ENCODE data around the gene TNRC6A. TPM values are rescaled to one million over a fixed set of nuclear protein-coding genes. Genes with fewer than 3 reads are reported as not detected.

TNRC6A gene
- total RNA-seq, 2 experiments from 2014 or later = 38.1 to 60.3 TPM

DNA sequence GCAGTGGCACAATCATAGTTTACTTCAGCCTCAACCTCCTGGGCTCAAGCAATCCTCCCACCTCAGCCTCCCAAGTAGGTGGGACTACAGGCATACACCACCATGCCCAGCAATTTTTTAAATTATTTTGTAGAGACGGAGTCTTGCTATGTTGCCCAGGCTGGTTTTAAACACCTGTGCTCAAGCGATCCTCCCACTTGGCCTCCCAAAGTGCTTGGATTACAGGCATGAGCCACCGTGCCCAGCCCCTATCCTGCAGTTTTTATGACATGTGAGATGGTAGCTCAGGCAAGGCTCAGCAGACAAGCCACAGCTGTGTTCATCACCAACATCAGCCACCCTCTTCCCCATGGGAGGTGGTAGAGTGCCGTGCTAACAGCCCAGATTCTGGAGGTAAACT, 46.2 kb upstream of the TNRC6A start:
- Histone ChIP-seq H2AFZ (ENCODE audit: low read length) (no peak overlapping the region), H3K4me1 (ENCODE audit: insufficient read depth, low read length, poor library complexity, severe bottlenecking) (no peaks in the 10 kb centered on the region), H3K36me3 (ENCODE audit: insufficient read depth, low read length) (no peaks in the 10 kb centered on the region), H3K4me2 (ENCODE audit: low read length) (no peak overlapping the region), H3K79me2 (ENCODE audit: insufficient read depth, low read depth, low read length) (no peaks in the 10 kb centered on the region), H3K4me3 (ENCODE audit: low read depth, low read length, poor library complexity, severe bottlenecking) (no peak overlapping the region), H3K9me2 (ENCODE audit: insufficient read depth, low read length) (no peaks in the 10 kb centered on the region), H4K20me1 (ENCODE audit: insufficient read depth, low read length) (no peaks in the 10 kb centered on the region), H3K9me3 (ENCODE audit: low read length) (no peaks in the 10 kb centered on the region), H3K27ac (ENCODE audit: low read depth, low read length, poor library complexity, severe bottlenecking) (no peak overlapping the region)
- CTCF ChIA-PET (ENCODE audit: unreplicated experiment) = no interaction called here
- no TSS peak for BruUV-seq (replicated peaks)
- intact Hi-C loops (cut with micrococcal nuclease; ENCODE audit: unreplicated experiment) = no loop called here
- TF ChIP-seq, protein P1, sequence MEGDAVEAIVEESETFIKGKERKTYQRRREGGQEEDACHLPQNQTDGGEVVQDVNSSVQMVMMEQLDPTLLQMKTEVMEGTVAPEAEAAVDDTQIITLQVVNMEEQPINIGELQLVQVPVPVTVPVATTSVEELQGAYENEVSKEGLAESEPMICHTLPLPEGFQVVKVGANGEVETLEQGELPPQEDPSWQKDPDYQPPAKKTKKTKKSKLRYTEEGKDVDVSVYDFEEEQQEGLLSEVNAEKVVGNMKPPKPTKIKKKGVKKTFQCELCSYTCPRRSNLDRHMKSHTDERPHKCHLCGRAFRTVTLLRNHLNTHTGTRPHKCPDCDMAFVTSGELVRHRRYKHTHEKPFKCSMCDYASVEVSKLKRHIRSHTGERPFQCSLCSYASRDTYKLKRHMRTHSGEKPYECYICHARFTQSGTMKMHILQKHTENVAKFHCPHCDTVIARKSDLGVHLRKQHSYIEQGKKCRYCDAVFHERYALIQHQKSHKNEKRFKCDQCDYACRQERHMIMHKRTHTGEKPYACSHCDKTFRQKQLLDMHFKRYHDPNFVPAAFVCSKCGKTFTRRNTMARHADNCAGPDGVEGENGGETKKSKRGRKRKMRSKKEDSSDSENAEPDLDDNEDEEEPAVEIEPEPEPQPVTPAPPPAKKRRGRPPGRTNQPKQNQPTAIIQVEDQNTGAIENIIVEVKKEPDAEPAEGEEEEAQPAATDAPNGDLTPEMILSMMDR (conservative IDR thresholded peaks at IDR 0.05; ENCODE audit: low read length) = no peak
- no peak for TF ChIP-seq EZH2phosphoT487 (IDR thresholded peaks at IDR 0.05; ENCODE audit: borderline replicate concordance, low read depth, low read length)
- no peak for DNase-seq (ENCODE audit: low spot score)
- POLR2A ChIA-PET = no interaction called here

DNA sequence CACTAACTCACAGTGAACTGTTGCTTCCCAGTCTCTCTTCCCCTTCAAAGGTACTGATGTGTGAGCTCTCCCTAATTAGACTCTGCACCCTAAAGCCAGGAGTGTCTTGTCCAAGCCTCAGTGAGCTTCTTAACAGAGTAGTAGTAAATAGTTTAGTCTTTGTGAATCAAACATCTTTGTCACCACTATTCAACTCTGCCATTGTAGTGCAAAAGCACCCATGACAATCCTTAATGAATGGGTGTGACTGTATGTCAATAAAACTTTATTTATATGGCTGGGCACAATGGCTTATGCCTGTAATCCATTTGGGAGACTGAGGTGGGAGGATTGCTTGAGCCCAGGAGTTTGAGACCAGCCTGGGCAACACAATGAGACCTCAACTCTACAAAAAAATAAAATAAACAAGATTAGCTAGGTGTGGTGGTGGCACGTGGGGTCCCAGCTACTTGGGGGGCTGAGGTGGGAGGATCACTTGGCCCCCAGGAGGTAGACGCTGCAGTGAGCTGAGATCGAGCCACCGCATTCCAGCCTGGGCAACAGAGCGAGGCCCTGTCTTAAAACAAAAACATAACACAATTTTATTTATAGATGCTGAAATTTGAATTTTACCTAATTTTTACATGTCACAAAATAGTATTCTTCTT, 45.5 kb upstream of the TNRC6A start:
- H3K4me1 ChIP-seq (ENCODE audit: insufficient read depth, low read length, poor library complexity, severe bottlenecking) = no peaks in the 10 kb centered on the region
- no peaks in the 10 kb centered on the region for H4K20me1 ChIP-seq (ENCODE audit: insufficient read depth, low read length)
- no peak overlapping the region for H2AFZ ChIP-seq (ENCODE audit: low read length)
- ChIA-PET CTCF (ENCODE audit: unreplicated experiment) (no interaction called here), POLR2A (no interaction called here)
- no peaks in the 10 kb centered on the region for H3K79me2 ChIP-seq (ENCODE audit: insufficient read depth, low read depth, low read length)
- no peak overlapping the region for H3K4me2 ChIP-seq (ENCODE audit: low read length)
- no peaks in the 10 kb centered on the region for H3K9me3 ChIP-seq (ENCODE audit: low read length)
- TF ChIP-seq, protein P1 (conservative IDR thresholded peaks at IDR 0.05; ENCODE audit: low read length) = no peak
- no peak for TF ChIP-seq EZH2phosphoT487 (IDR thresholded peaks at IDR 0.05; ENCODE audit: borderline replicate concordance, low read depth, low read length)
- no TSS peak for BruUV-seq (replicated peaks)
- H3K27ac ChIP-seq (ENCODE audit: low read depth, low read length, poor library complexity, severe bottlenecking) = no peak overlapping the region
- DNase-seq (ENCODE audit: low spot score) = no peak
- no peaks in the 10 kb centered on the region for H3K36me3 ChIP-seq (ENCODE audit: insufficient read depth, low read length)
- H3K9me2 ChIP-seq (ENCODE audit: insufficient read depth, low read length) = no peaks in the 10 kb centered on the region
- no peak overlapping the region for H3K4me3 ChIP-seq (ENCODE audit: low read depth, low read length, poor library complexity, severe bottlenecking)
- intact Hi-C loops (cut with micrococcal nuclease; ENCODE audit: unreplicated experiment) = no loop called here

DNA sequence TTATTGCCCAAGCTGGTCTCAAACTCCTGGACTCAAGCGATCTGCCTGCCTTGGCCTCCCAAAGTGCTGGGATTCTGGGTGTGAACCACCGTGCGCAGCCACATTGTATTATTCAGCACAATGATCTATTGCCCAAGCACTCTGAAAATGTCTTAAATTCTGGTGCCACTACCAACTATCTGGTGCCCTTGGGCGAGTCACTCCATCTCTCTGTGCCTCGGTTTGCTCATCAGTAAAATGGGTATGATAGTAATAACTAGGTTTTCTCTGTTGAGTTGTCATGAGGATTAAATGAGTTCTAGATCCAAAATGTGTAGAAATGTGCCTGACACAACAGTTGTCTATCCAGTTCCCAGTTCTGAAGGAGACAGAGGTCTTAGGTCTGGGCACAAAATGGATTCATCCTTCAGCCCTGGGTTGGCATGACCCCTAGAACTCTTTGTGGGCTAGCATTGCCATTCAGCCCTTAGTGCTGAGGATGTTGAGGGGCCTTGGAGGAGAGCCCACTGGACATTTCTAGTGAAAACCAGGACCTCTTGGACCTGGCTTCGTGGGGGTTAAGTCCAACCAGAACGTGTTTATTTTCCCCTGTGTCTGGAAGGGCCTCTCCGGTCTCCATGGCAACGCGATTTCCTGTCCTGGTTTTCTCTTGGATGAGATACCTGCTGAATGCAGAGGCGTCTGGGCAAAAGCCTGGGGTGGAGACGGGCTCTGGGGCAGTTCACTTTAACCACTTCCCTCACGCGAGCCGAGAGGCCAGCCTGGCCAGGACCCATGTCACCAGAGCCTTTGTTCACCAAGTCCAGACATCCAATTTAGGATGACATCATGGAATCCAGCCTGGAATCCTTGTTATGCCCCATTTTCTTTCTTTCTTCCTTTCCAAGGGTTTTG, 43.7 kb upstream of the TNRC6A start:
- H3K9me2 ChIP-seq (ENCODE audit: insufficient read depth, low read length) = no peaks in the 10 kb centered on the region
- no peaks in the 10 kb centered on the region for H3K79me2 ChIP-seq (ENCODE audit: insufficient read depth, low read depth, low read length)
- CTCF ChIA-PET (ENCODE audit: unreplicated experiment) = no interaction called here
- H4K20me1 ChIP-seq (ENCODE audit: insufficient read depth, low read length) = no peaks in the 10 kb centered on the region
- H3K27ac ChIP-seq (ENCODE audit: low read depth, low read length, poor library complexity, severe bottlenecking) = no peak overlapping the region
- no peak for DNase-seq (ENCODE audit: low spot score)
- no TSS peak for BruUV-seq (replicated peaks)
- no peak overlapping the region for H3K4me2 ChIP-seq (ENCODE audit: low read length)
- H3K4me1 ChIP-seq (ENCODE audit: insufficient read depth, low read length, poor library complexity, severe bottlenecking) = no peaks in the 10 kb centered on the region
- POLR2A ChIA-PET = no interaction called here
- no peak overlapping the region for H3K4me3 ChIP-seq (ENCODE audit: low read depth, low read length, poor library complexity, severe bottlenecking)
- TF ChIP-seq, protein P1 (conservative IDR thresholded peaks at IDR 0.05; ENCODE audit: low read length) = no peak
- no peak for TF ChIP-seq EZH2phosphoT487 (IDR thresholded peaks at IDR 0.05; ENCODE audit: borderline replicate concordance, low read depth, low read length)
- H3K36me3 ChIP-seq (ENCODE audit: insufficient read depth, low read length) = no peaks in the 10 kb centered on the region
- H3K9me3 ChIP-seq (ENCODE audit: low read length) = no peaks in the 10 kb centered on the region
- H2AFZ ChIP-seq (ENCODE audit: low read length) = no peak overlapping the region
- intact Hi-C loops (cut with micrococcal nuclease; ENCODE audit: unreplicated experiment) = no loop called here

All from OCI-LY7 (cell line).